ENCODE results near the gene EPAS1.

EPAS1 gene

DNA sequence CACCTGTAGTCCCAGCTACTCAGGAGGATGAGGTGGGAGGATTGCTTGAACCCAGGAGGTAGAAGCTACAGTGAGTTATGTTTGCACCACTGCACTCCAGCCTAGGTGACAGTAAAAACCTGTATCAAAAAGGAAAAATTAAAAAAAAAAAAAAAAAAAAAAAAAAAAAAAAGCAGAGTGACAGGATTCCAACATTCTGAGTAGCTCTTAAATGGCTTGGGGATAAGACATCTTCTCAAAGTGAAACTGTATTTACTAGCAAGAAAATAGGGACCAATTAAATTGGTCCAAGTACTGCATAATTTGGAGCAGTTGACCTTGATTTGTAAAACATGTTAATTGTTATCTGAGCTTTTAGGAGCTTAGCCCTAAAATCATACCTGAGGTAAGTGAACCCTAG lies 116.4 kb downstream of the EPAS1 start:
- DNase-seq = no peak

DNA sequence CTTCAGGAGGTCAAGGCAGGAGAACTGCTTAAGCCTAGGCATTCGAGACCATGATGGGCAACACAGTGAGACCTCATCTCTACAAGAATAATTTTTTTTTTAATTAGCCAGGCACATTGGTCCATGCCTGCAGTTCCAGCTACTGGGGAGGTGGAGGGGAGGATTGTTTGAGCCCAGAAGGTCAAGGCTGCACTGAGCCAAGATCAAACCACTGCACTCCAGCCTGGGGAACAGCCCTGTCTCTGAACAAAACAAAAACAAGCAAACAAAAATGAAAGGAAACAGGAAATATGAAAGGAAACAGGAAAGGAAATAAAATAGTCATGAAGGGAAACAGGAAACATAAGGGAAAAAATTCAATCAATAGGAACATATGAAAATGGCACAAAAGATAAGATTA lies 117.5 kb downstream of the EPAS1 start:
- DNase-seq = no peak

DNA sequence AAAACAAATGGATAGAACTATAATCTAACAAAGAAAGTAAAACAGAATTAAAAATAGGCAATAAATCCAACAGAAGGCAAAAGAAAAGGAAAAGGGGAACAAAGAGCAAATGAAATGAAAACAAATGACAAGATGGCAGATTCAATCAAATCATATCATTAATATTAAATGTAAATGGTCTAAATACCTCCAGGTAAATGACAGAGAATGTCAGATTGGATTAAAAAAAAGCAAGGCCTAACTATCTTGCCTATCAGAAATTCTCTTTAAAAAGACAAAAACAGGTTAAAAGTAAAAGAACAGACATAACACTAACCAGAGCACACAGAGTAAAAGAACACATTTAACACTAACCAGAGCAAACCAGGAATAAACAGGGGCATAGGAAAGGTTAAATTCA lies 119.1 kb downstream of the EPAS1 start:
- no peak for DNase-seq

DNA sequence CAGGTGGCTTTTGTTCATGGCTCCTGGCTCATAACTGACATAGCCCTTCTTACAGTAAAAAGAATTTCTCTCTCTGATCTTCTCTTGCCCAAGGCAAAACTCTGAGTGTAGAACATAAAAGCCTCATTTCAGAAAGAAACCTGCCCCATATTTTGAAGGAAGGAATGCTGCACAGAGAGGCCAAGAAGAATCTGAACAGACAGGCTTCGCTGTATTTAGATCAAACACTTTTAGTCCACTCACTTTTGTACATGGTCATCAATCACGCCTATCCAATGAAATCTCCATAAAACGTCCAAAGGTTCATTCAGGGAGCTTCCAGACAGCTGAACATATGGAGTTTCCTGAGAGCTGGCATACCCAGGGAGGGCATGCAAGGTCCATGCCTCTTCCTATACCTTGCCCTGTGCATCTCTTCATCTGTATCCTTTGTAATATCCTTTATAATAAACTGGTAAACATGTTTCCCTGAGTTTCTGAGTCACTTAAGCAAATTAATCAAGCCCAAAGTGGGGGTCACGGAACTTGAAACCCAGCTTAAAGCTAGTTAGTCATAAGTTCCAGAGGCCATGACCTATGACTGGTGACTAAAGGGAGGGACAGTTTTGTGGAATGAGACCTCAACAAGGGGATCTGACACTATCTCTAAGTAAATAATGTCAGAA lies 119.7 kb downstream of the EPAS1 start:
- DNase-seq = no peak

DNA sequence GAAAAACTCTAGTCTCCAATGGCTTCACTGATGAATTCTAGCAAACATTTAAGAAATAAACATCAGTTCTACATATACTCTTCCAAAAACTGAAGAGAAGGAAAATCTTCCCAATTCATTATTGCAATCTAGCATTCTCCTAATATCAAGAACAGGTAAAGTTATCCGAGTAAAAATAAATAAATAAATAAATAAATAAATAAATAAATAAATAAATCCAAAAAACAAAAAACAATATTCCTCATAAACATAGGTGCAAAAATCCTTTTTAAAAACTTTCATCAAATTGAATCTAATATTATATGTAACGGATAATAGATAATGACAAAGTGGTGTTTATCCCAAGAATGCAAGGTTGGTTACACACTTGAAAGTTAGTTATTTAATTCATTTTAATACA lies 123.7 kb downstream of the EPAS1 start:
- DNase-seq = no peak

DNA sequence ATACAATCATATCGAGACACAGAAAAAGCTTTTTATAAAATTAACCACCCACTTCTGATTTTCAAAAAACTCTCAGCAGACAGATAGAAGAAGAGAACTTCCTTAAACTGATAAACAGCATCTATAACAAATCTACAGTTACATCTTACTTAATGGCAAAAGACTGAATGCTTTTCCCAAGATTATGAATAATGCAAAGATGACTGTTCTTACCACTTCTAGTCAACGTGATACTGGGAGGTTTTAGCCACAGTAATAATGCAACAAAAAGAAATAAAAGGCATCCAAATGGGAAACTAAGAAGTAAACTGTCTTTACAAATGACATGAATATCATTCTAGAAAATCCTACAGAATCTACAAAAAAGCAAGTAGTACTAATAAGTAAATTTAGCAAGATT lies 124.2 kb downstream of the EPAS1 start:
- no peak for DNase-seq

DNA sequence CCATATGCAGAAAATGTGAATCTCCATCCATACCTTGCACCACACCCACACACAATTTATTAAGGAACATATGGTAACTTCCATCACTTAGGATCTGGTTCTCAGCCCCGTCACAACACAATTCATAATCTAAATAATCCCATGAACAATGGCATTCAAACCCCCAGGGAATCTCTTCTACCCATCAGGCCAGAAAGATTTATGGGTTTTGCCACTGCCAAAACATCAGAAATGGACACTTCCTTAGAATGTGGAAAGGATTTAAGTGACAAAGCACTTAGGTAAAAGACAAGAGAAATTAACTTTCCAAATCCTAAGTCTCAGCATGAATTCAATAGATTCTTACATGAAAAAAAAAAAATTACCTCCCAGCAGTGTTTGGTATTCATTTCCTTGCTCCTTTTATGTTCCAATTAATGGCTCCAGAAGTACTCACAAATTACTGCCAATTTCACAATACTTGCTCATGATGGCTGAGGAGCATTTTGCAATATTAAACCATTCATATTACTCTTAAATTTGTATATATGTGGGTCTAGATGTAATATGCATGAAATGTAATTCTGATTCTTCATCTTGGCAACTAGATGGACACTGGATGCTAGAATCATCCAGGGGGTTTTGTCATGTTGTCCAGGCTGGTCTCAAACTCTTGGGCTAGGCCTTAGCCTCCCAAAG lies 125.6 kb downstream of the EPAS1 start:
- DNase-seq = no peak

DNA sequence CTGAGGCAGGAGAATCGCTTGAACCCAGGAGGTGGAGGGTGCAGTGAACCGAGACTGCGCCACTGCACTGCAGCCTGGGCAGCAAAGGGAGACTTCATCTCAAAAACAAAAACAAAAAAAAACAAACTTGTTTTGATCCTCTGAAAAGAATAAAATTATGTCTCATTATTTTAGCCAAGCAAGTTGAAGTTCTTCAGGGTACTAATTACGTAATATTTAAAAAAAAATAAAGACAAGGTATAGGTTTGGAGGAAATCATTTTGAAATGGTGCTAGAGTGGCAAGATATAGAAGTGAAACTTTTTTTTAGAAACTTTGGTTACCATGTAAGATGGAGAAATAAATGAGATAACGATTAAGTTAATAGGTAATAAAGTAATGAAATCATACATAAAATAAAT lies 127.7 kb downstream of the EPAS1 start:
- DNase-seq = no peak

DNA sequence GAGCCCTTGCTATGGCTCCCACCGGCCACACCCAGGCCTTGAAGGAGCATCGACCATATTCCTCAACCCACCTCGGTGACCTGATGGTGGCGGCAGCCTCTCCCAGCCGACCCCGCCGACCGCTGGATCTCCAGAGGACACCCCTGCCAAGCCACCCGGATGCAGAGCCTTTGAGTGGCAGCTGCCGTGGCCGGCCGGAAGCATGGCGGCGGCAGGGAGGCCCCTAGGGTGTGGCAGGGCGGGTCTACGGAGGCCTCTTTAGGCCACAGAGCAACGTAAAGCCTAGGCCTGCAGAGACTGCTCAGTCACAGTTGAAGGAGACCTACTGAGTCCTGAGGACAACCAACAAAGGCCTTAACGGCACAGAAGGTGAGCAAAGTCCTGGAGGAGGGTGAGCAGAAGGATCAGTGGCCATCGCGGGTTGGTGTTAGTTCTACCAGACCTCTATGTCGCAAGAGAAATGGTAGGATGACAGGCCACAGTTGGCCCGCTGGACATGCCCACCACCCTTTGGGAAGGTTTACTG lies 131.8 kb downstream of the EPAS1 start:
- DNase-seq = no peak

DNA sequence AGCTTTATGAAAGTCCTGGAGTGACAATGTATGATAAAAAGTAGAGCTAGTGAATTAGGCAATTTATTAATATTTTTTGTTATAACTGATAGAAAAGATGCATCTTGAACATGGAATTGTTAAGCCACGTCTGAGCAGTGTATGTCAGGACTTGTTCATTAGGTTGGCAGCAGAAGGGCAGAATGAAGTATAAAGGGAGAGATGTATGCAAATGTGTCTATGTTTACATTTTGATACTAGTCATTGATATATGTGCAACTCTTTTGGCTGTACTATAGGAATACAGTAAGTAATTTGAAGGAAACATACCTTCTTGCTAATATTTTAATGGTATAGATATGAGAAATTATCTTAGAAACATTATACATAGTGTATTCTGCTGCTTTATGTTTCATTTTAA lies 133.2 kb downstream of the EPAS1 start:
- DNase-seq = no peak

DNA sequence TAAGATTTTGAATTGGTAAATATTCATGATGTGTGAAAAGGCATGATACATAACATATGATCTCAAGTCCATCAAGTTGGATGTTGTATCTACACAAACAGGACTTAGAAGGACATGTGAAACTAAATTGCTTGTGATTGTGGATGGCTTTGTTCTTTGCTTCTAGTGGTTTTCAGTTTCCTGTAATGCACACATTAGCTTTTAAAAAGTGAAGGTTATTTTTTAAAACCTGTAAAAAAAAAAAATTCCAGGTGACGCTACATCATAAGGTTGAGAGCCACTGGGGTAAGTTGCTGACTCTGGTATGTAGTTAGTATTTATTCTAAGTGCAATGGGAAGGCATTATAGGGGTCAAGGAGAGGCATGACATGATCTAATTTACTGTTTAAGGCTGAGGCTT lies 133.8 kb downstream of the EPAS1 start:
- no peak for DNase-seq

DNA sequence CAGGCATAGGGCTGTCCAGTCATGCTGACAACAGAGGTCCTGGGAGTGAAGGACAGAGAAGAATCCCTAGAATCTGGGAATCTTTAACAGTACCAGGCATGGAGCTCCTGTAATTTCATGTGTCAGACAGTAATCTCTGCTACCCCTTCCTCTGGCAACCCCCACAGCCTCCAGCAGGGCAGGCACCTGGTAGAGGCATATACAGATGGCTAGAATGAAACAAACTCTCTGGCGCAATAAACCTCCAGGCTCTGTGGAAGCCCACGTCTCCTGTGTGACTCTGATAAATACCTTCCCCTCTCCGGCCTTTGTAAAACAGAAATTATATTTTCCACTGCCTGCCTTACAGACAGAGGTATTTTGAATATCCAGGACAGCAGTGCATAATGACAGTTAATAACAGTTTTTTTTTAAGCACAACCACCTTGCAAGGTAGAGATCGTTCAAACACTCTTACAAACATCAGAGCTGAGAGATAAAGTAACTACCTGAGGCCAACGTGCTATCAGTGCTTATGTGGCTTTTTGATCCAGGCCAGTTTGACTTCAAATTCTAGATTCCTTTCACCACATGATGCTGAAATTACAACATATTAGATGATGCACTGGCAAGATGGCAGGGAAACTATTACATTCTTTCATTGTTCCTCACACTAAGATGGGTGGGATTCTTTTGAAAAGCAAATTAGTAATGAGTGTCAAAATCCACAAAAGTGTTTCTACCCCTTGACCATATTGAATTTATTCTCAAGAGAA lies 134.5 kb downstream of the EPAS1 start:
- no peak for DNase-seq

DNA sequence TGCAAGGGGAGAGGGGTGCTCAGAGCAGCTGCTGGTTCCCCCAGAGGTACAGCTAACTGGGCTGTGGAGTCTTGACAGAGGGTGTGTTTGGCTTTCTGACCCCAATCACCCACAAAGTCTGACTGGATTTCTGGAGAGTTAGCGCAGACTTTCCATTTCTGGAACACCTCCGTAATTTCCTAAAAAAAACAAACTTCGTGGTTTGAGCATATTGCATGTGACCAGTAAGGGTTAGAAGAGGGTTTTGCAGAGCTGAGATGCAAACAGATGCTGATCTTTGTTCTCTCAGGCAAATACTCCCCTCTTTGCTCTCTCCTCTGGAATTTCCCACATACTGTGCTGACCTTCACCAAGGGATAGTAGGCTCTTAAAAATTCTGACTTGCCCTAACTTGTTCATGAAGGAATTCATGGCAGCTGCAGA lies 137.7 kb downstream of the EPAS1 start:
- DNase-seq = no peak

DNA sequence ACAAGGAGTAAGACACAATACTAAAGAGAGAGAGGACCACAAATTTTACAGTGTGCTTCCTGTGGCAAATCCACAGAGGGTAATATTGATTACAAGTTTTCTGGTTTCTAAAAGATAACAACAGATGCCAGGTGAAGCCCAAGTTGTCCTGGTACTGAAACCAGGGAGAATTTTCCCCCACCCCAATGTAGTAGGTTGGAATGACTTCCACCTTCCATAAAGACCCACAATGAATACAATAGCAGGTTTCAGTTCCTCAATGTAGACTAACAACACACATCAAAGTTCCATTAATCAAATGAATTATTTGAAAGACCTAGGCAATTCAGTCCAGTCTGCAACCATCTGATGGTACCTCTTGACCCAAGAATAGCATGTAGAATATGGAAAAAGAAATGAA lies 138.1 kb downstream of the EPAS1 start:
- DNase-seq = no peak

DNA sequence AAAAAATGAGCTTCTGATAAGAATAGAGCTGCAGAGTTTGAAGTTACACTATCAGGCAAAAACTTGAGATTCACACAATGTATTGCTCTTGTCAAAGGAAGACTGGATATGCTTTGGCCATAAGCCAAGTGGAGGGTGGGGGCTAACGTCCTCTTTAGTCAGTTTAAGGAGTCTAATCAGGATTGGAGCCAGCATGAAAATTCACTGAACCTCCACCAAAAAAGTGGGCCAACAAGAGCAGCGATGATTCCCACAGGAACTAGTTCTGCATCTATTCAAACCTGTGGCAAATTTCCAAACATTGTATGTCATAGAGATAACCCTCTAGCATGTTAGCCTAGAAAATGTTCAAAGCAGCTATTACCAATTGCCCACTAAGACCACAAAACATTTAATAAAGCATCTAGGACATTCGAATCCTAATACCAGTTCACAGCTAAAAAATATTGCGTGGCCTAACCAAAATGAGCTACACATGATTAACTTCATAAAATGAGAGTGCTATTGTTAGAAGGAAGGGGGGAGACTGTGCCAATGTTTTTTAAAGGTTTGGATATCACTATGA lies 138.7 kb downstream of the EPAS1 start:
- DNase-seq = no peak

Measured in activated T-cell treated with anti-CD3 and anti-CD28 coated beads for 4 hours (primary cell).